ENCODE results near the gene NID2.

Gene NID2

GRCh38 chr14:52003324-52003723 is 65.5 kb downstream of the NID2 start:
- no peak for DNase-seq (ENCODE audit: low read depth)

GRCh38 chr14:52002542-52002941 is 66.3 kb downstream of the NID2 start:
- no peak for DNase-seq (ENCODE audit: low read depth)

GRCh38 chr14:52000696-52001095 is 68.2 kb downstream of the NID2 start:
- no peak for DNase-seq (ENCODE audit: low read depth)

- DNase-seq (ENCODE audit: low read depth): no peak
Observed at GRCh38 chr14:52000019-52000582, 68.8 kb downstream of the NID2 start.

- no peak for DNase-seq (ENCODE audit: low read depth)
Observed at GRCh38 chr14:51999084-51999483, 69.8 kb downstream of the NID2 start.

- no peak for DNase-seq (ENCODE audit: low read depth)
Observed at GRCh38 chr14:51998348-51998747, 70.5 kb downstream of the NID2 start.

GRCh38 chr14:51996148-51996746 is 72.6 kb downstream of the NID2 start:
- no peak for DNase-seq (ENCODE audit: low read depth)

- DNase-seq (ENCODE audit: low read depth): no peak
Observed at GRCh38 chr14:51993285-51993920, 75.5 kb downstream of the NID2 start.

GRCh38 chr14:51990488-51990887 is 78.4 kb downstream of the NID2 start:
- no peak for DNase-seq (ENCODE audit: low read depth)

- peak; percentile 74 for DNase-seq (ENCODE audit: low read depth)
Observed at GRCh38 chr14:51989293-51990234, 79.3 kb downstream of the NID2 start, which contains the start of gene RTRAF. TSS of gene RTRAF (plus strand) at chr14:51989546. CDS start at chr14:51989640, 94 bp downstream.

GRCh38 chr14:51988221-51988620 is 80.6 kb downstream of the NID2 start:
- no peak for DNase-seq (ENCODE audit: low read depth)

GRCh38 chr14:51981218-51981854 is 87.5 kb downstream of the NID2 start:
- no peak for DNase-seq (ENCODE audit: low read depth)

GRCh38 chr14:51979088-51979709 is 89.7 kb downstream of the NID2 start:
- DNase-seq (ENCODE audit: low read depth): peak; percentile 69

- no peak for DNase-seq (ENCODE audit: low read depth)
Observed at GRCh38 chr14:51978681-51979085, 90.2 kb downstream of the NID2 start.

- no peak for DNase-seq (ENCODE audit: low read depth)
Observed at GRCh38 chr14:51977075-51977474, 91.8 kb downstream of the NID2 start.

- DNase-seq (ENCODE audit: low read depth): no peak
Observed at GRCh38 chr14:51972566-51972965, 96.3 kb downstream of the NID2 start.

GRCh38 chr14:51969852-51970540 is 98.9 kb downstream of the NID2 start:
- DNase-seq (ENCODE audit: low read depth): no peak

GRCh38 chr14:51967521-51967920 is 101.3 kb downstream of the NID2 start:
- DNase-seq (ENCODE audit: low read depth): no peak

- DNase-seq (ENCODE audit: low read depth): no peak
Observed at GRCh38 chr14:51963286-51963685, 105.6 kb downstream of the NID2 start.

- DNase-seq (ENCODE audit: low read depth): no peak
Observed at GRCh38 chr14:51962711-51963110, 106.1 kb downstream of the NID2 start.

- DNase-seq (ENCODE audit: low read depth): no peak
Observed at GRCh38 chr14:51960866-51961265, 108.0 kb downstream of the NID2 start.

Data from stimulated activated CD8-positive, alpha-beta memory T cell treated with anti-CD3 and anti-CD28 coated beads, Interleukin-7, amount 100 ng/mL, for 24 hours (primary cell).